HepG2 (cell line): ENCODE measurements around the gene MIDN. TPM values are rescaled to one million over a fixed set of nuclear protein-coding genes. Genes with fewer than 3 reads are reported as not detected.

Experiments used
- ATAC-seq: fragments of 200-7000 bp; cut with Tn5 transposase; 3 replicates; pipeline ENCODE4 v1.9.1; 2020; ENCODE audit warnings: mild to moderate bottlenecking, moderate library complexity
- BruUV-seq: library from RNA; stranded (reverse); fragments of 400-500 nt; replicated peaks from 2 replicates; lab custom pipeline; 2021; lab: Mats Ljungman, UMichigan
- CTCF ChIA-PET: fragments of 300-600 bp; formaldehyde crosslinking; extraction: SDS; loops from one replicate; lab custom pipeline; 2021; ENCODE audit warnings: low total read pairs, inconsistent platforms, low intra/inter-chr PET ratio; lab: Yijun Ruan, JAX
- POLR2A ChIA-PET: fragments of 350-600 bp; sonication (Branson Sonifier 250); formaldehyde crosslinking; loops from one replicate; lab custom pipeline; 2020; ENCODE audit warnings: antibody characterized with exemption, inconsistent platforms; lab: Yijun Ruan, JAX
- DNase-seq: peaks from one replicate; pipeline ENCODE4 v3.0.0-alpha.2; 2015; ENCODE audit warnings: low spot score
- FAIRE-seq: peaks from 3 replicates; lab custom pipeline; 2011; peaks lifted over from hg19 to GRCh38; lab: Jason Lieb, UNC
- H2AFZ ChIP-seq: one replicate; pipeline ENCODE4 v1.6.1; 2011; ENCODE audit warnings: low read length, inconsistent platforms
- H3K27ac ChIP-seq: fragments of 300-600 bp; 3 replicates; pipeline ENCODE4 v1.8.0; 2011; ENCODE audit warnings: mixed run types, mild to moderate bottlenecking, mixed read lengths, low read length, inconsistent platforms; ENCODE audit not compliant: insufficient read depth; ENCODE audit errors: extremely low read length
- H3K27me3 ChIP-seq, 2 experiments: fragments of 200-600 bp in 1 of 2; 2 replicates in 1 of 2; 3 replicates in 1 of 2; pipeline versions ENCODE4 v1.6.0 to v1.8.0; 2011; ENCODE audit warnings: low read length in 2 of 2, mild to moderate bottlenecking in 2 of 2, moderate library complexity in 2 of 2, inconsistent platforms in 1 of 2; ENCODE audit not compliant: insufficient read depth in 2 of 2, control insufficient read depth in 1 of 2
- H3K36me3 ChIP-seq, 2 experiments: fragments of 200-600 bp in 1 of 2; replicated peaks in 1 of 2; 2 replicates in 1 of 2; 3 replicates in 1 of 2; pipeline versions ENCODE4 v1.5.1 to v1.8.0; 2011; ENCODE audit warnings: low read length in 2 of 2, inconsistent platforms in 1 of 2; ENCODE audit not compliant: insufficient read depth in 2 of 2, control insufficient read depth in 1 of 2
- H3K4me1 ChIP-seq: 2 replicates; pipeline ENCODE4 v1.5.1; 2012; ENCODE audit warnings: low read length, inconsistent platforms; ENCODE audit not compliant: insufficient read depth
- H3K4me2 ChIP-seq: 2 replicates; pipeline ENCODE4 v1.6.0; 2011; ENCODE audit warnings: low read depth, low read length, inconsistent platforms
- H3K4me3 ChIP-seq, 3 experiments: fragments of 200-600 bp in 1 of 3; sonication (generic), shearing (Covaris generic) in 1 of 3; replicated peaks in 1 of 3; 2 replicates each; pipeline ENCODE4 v1.5.1; 2011 to 2016; ENCODE audit warnings: low read length in 3 of 3, inconsistent platforms in 2 of 3, low read depth in 2 of 3, mild to moderate bottlenecking in 2 of 3, control low read depth in 1 of 3, mixed read lengths in 1 of 3; ENCODE audit not compliant: insufficient read depth in 1 of 3
- H3K79me2 ChIP-seq: one replicate; pipeline ENCODE4 v1.6.1; 2011; ENCODE audit warnings: low read length, inconsistent platforms; ENCODE audit not compliant: insufficient read depth
- H3K9ac ChIP-seq: 2 replicates; pipeline ENCODE4 v1.6.0; 2011; ENCODE audit warnings: mild to moderate bottlenecking, low read depth, low read length, inconsistent platforms; ENCODE audit not compliant: insufficient read depth
- H3K9me3 ChIP-seq: 2 replicates; pipeline ENCODE4 v1.5.1; 2012; ENCODE audit warnings: mild to moderate bottlenecking, low read length
- H4K20me1 ChIP-seq: 2 replicates; pipeline ENCODE4 v1.6.0; 2011; ENCODE audit warnings: inconsistent platforms, mild to moderate bottlenecking, low read length, moderate library complexity; ENCODE audit not compliant: insufficient read depth
- ARID5B ChIP-seq: IDR thresholded peaks from 2 replicates; pipeline ENCODE4 v1.4.0; 2020; ENCODE audit warnings: mild to moderate bottlenecking, missing genetic modification reagents
- MAFF ChIP-seq: IDR thresholded peaks from 2 replicates; pipeline ENCODE4 v1.6.1; 2011; ENCODE audit warnings: low read depth, low read length, improper control_type of control experiment
- NFAT5 ChIP-seq: sonication (generic); formaldehyde crosslinking; IDR thresholded peaks from 2 replicates; pipeline ENCODE4 v1.4.0; 2020; ENCODE audit warnings: missing genetic modification reagents
- NRL ChIP-seq: sonication (generic); formaldehyde crosslinking; IDR thresholded peaks from 2 replicates; pipeline ENCODE4 v1.5.0; 2020; ENCODE audit warnings: missing genetic modification reagents, mild to moderate bottlenecking, moderate library complexity, borderline replicate concordance
- PREB ChIP-seq: sonication (generic); formaldehyde crosslinking; IDR thresholded peaks from 2 replicates; pipeline ENCODE4 v1.4.0; 2020; ENCODE audit warnings: missing genetic modification reagents
- ZNF776 ChIP-seq: sonication (generic); formaldehyde crosslinking; IDR thresholded peaks from 2 replicates; pipeline ENCODE4 v1.4.0; 2020; ENCODE audit warnings: mild to moderate bottlenecking, missing genetic modification reagents
- WGBS: methylation state at CpG from one replicate; pipeline ENCODE4 v1.1.6; 2017; ENCODE audit warnings: low lambda C conversion rate; 5-methylcytosine and 5-hydroxymethylcytosine counted together
- in situ Hi-C: cut with HindIII; loops from 2 replicates; pipeline ENCODE4 v1.10.0; 2017; ENCODE audit warnings: low pct_unique_long_range_greater_than_20kb; ENCODE audit not compliant: extremely low pct_ligation_motif_present
- intact Hi-C: fragments of 100-400 bp; cut with micrococcal nuclease; formaldehyde crosslinking; loops from one replicate; pipeline ENCODE4 v1.10.0; 2022; ENCODE audit not compliant: unreplicated experiment
- polyA plus RNA-seq, 8 experiments: library from polyadenylated mRNA; depleted of rRNA in 3 of 8; stranded (reverse) in 7 of 8; unstranded in 1 of 8; fragments of >200 nt; fragmentation: Illumina TruSeq in 4 of 8; extraction: Trizol in 4 of 8; gene quantifications; 2 replicates each; pipeline versions ENCODE4 v1.2.1 to v1.2.3, GENCODE V29; 2011 to 2016; ENCODE audit warnings: low read depth in 4 of 8, missing spikeins in 1 of 8, mixed read lengths in 1 of 8; ENCODE audit not compliant: insufficient read depth in 1 of 8
- total RNA-seq, 5 experiments: library from RNA; depleted of rRNA; stranded (reverse); fragments of >200 nt; fragmentation: Illumina TruSeq; extraction: Trizol; gene quantifications; 2 replicates each; pipeline ENCODE4 v1.2.3, GENCODE V29; 2016; ENCODE audit warnings: low read depth in 1 of 5
- TF ChIP-seq, protein P1 (sequence below): conservative IDR thresholded peaks from 2 replicates; pipeline ENCODE4 v1.6.1; 2018; ENCODE audit warnings: missing genetic modification reagents

The MIDN gene
- total and polyA plus RNA-seq, 2 of the 13 experiments (the other 11 are each of a cell fraction or from before 2014, with no cell fraction given) = 8.4 to 18.0 TPM

DNA sequence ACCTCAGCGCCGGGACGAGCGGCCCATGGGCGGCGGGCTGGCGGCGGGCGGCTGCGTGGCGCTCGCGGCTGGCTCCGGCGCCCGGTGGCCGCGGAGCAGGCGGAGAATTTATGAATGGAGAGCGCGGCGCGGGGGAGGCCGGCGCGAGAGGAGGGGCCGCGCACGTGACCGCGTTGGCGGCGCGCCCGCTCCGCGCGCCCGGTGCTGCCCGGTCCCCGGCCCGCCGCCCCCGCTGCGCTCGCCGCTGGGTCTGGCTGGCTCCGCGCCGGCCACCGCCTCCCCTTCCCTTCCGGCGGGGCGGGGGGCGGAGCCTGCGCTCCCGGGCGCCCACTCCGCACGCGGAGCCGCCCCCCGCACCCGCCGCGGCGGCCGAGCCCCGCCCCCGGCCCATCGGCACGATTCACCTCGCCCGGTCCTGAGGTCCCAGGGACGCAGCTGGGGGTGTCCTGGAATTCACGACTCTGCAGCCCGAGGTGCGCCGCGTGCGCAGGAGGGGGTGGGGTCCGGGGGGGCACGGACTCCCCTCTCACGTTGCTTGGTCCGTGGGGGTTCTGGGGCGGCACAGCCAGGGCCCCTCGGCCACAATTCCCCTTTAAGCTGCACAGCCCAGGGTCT, 10.5 kb upstream of the MIDN start, which contains the start of gene CBARP (continued):
- TF ChIP-seq, protein P1, sequence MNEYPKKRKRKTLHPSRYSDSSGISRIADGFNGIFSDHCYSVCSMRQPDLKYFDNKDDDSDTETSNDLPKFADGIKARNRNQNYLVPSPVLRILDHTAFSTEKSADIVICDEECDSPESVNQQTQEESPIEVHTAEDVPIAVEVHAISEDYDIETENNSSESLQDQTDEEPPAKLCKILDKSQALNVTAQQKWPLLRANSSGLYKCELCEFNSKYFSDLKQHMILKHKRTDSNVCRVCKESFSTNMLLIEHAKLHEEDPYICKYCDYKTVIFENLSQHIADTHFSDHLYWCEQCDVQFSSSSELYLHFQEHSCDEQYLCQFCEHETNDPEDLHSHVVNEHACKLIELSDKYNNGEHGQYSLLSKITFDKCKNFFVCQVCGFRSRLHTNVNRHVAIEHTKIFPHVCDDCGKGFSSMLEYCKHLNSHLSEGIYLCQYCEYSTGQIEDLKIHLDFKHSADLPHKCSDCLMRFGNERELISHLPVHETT (CRISPR knock-in tag) = no peak

GRCh38 chr19:1238369-1239303, 9.7 kb upstream of the MIDN start:
- peaks cover 38% of the 10 kb centered on the region for H3K4me1 ChIP-seq
- POLR2A ChIA-PET = interaction anchor here (0.6 to 10.1 kb wide), 10 partner anchors 13 to 775 kb away, joined by 3 to 469 read pairs (median 4); partner anchors contain the start of gene CIRBP
- H2AFZ ChIP-seq = no peak overlapping the region
- CTCF ChIA-PET = no interaction called here
- H3K4me2 ChIP-seq = peak overlapping the region; percentile 91
- in situ Hi-C loops (no loop called here), intact Hi-C loops (no loop called here)
- H3K79me2 ChIP-seq = peaks cover 17% of the 10 kb centered on the region
- ATAC-seq = peak; percentile 4
- H3K36me3 ChIP-seq = peaks cover 0 to 1% of the 10 kb centered on the region in 2 experiments; a peak in 1 of 5 replicates
- no peaks in the 10 kb centered on the region for H4K20me1 ChIP-seq
- peak overlapping the region; percentile 59 to 77 (median 77); a peak in 5 of 6 replicates for H3K4me3 ChIP-seq
- H3K27me3 ChIP-seq = no peaks in the 10 kb centered on the region
- no peak for DNase-seq
- 21% methylated on average over 28 of the region's 34 CpGs for WGBS
- H3K9me3 ChIP-seq = no peaks in the 10 kb centered on the region
- H3K9ac ChIP-seq = peak overlapping the region; percentile 63; the same call in 1 of the 2 replicates
- no peak for FAIRE-seq
- BruUV-seq = no TSS peak
- H3K27ac ChIP-seq = peak overlapping the region; percentile 7
- no peak for TF ChIP-seq PREB (CRISPR knock-in tag)
- TF ChIP-seq ZNF776 (CRISPR knock-in tag) = peak; percentile 61; the same call in 1 of the 2 replicates
- no peak for TF ChIP-seq NFAT5
- peak; percentile 84 for TF ChIP-seq NRL
- no peak for TF ChIP-seq ARID5B (CRISPR knock-in tag)
- no peak for TF ChIP-seq MAFF
